Measurements from ENCODE around the gene PARD3B. TPM values are rescaled to one million over a fixed set of nuclear protein-coding genes. Genes with fewer than 3 reads are reported as not detected.

The PARD3B gene
- total and polyA plus RNA-seq, 2 of the 8 experiments (the other 6 are each of a cell fraction or from before 2014, with no cell fraction given), result 1.2 to 5.7 TPM

DNA sequence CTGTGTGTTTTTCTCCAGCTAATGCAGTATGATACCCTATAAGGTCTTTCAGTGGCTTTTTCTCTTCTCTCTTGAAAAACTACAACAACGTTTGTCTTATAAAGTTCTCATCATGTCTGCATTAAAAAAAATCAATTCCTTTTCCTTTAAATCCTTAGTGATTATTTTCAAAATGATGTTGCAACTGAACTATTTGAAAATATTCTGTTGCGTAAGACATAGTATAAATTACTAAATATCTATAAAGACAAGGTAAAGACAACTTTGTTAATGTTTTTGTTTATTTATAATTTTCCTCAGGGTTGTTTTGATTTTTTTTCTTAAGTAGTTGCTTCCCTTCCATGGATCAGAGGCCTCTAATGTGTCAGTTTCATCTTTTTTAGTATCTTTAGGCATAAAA, 21.2 kb downstream of the PARD3B start:
- H4K8ac ChIP-seq (ENCODE audit: extremely low read depth, insufficient read depth, low read length), result no peak overlapping the region
- H3K79me2 ChIP-seq (ENCODE audit: control insufficient read depth in 1 of 2, insufficient read depth in 2 of 2, low read length in 2 of 2), result no peaks in the 10 kb centered on the region
- no peak overlapping the region for H2BK20ac ChIP-seq (ENCODE audit: low read length)
- H3K36me3 ChIP-seq (ENCODE audit: control insufficient read depth in 2 of 4, insufficient read depth in 4 of 4, low read length in 3 of 4), result no peaks in the 10 kb centered on the region
- no peak overlapping the region for H2AK5ac ChIP-seq (ENCODE audit: low read depth, low read length)
- H3K9ac ChIP-seq (replicated peaks in 1 of 4; ENCODE audit: extremely low read depth in 1 of 4, low read depth in 3 of 4, low read length in 3 of 4), result no peak overlapping the region
- H4K20me1 ChIP-seq (replicated peaks in 1 of 2; ENCODE audit: control insufficient read depth in 1 of 2, insufficient read depth in 2 of 2, low read length in 2 of 2), result no peaks in the 10 kb centered on the region
- H3K27me3 ChIP-seq (replicated peaks in 1 of 4; ENCODE audit: control insufficient read depth in 3 of 4, extremely low read depth in 1 of 4, insufficient read depth in 3 of 4, low read length in 3 of 4), result no peaks in the 10 kb centered on the region
- no peak overlapping the region for H3K23ac ChIP-seq (ENCODE audit: insufficient read length)
- H2BK120ac ChIP-seq (replicated peaks; ENCODE audit: low read depth, low read length), result no peak overlapping the region
- H2BK12ac ChIP-seq (ENCODE audit: low read depth, low read length), result no peak overlapping the region
- H3K9me3 ChIP-seq (ENCODE audit: insufficient read depth in 2 of 2, low read depth in 1 of 2, low read length in 1 of 2), result no peaks in the 10 kb centered on the region
- CTCF ChIA-PET (ENCODE audit: partially characterized antibody), result no interaction called here
- H2BK5ac ChIP-seq (ENCODE audit: low read depth, low read length), result no peak overlapping the region
- no peaks in the 10 kb centered on the region for H3K4me1 ChIP-seq (replicated peaks in 1 of 4; ENCODE audit: control insufficient read depth in 3 of 4, insufficient read depth in 4 of 4, low read length in 3 of 4)
- H3K14ac ChIP-seq (ENCODE audit: insufficient read length), result no peak overlapping the region
- no peak overlapping the region for H3K4me2 ChIP-seq (ENCODE audit: insufficient read depth in 1 of 2, low read depth in 2 of 2, low read length in 2 of 2)
- H3K27ac ChIP-seq (ENCODE audit: low read depth, low read length), result no peak overlapping the region
- H3K23me2 ChIP-seq (ENCODE audit: low read depth, low read length), result no peaks in the 10 kb centered on the region
- no peak overlapping the region for H3K4ac ChIP-seq (replicated peaks; ENCODE audit: insufficient read length, low read depth, low read length)
- POLR2A ChIA-PET (ENCODE audit: partially characterized antibody), result no interaction called here
- H2BK15ac ChIP-seq (ENCODE audit: low read length), result no peak overlapping the region
- H3K56ac ChIP-seq (replicated peaks; ENCODE audit: insufficient read length, low read depth, low read length), result no peak overlapping the region
- H2AFZ ChIP-seq (ENCODE audit: low read length), result no peak overlapping the region
- no peaks in the 10 kb centered on the region for H3K79me1 ChIP-seq (ENCODE audit: low read depth, low read length)
- FAIRE-seq (no peak), DNase-seq (ENCODE audit: low read depth in 1 of 2, low spot score in 2 of 2) (no peak)
- no peak overlapping the region for H3K4me3 ChIP-seq (ENCODE audit: extremely low read depth in 1 of 4, insufficient read depth in 2 of 4, low read depth in 3 of 4, low read length in 4 of 4)
- no peak overlapping the region for H4K5ac ChIP-seq (ENCODE audit: insufficient read length, low read depth, low read length)
- H4K91ac ChIP-seq (replicated peaks; ENCODE audit: insufficient read length, low read length), result no peak overlapping the region
- WGBS, 2 experiments (ENCODE audit: extremely low coverage in 1 of 2, insufficient coverage in 1 of 2, insufficient read length in 1 of 2, insufficient replicate concordance in 2 of 2, low coverage in 1 of 2, low lambda C conversion rate in 2 of 2, missing lambda C conversion rate in 1 of 2), result 92% methylated on average over 2 of the region's 2 CpGs; no CpG with 5 or more reads in 1 of the 2 experiments
- no peak overlapping the region for H3K18ac ChIP-seq (ENCODE audit: extremely low read depth, low read length)
- TF ChIP-seq RFX5 (IDR thresholded peaks at IDR 0.05; ENCODE audit: borderline replicate concordance, low read depth, low read length) (no peak), BACH1 (IDR thresholded peaks at IDR 0.05; ENCODE audit: low read length) (no peak), ATF2 (IDR thresholded peaks at IDR 0.05; ENCODE audit: low read length) (no peak), POLR2A (IDR thresholded peaks at IDR 0.05; ENCODE audit: control extremely low read depth in 1 of 2, low read depth in 2 of 2, low read length in 2 of 2) (no peak), CREB1 (IDR thresholded peaks at IDR 0.05) (no peak), SUZ12 (IDR thresholded peaks at IDR 0.05; ENCODE audit: low read length) (no peak), HDAC6 (IDR thresholded peaks at IDR 0.05; ENCODE audit: low read depth, low read length) (no peak), RBBP5 (IDR thresholded peaks at IDR 0.05; ENCODE audit: borderline replicate concordance, low read depth, low read length) (no peak), KDM1A (IDR thresholded peaks at IDR 0.05; ENCODE audit: borderline replicate concordance, low read length) (no peak), CBX5 (IDR thresholded peaks at IDR 0.05; ENCODE audit: low read depth, low read length) (no peak), CHD2 (IDR thresholded peaks at IDR 0.05; ENCODE audit: low read length) (no peak), BCL11A (IDR thresholded peaks at IDR 0.05; ENCODE audit: low read depth in 2 of 2, low read length in 2 of 2) (no peak), GTF2F1 (IDR thresholded peaks at IDR 0.05; ENCODE audit: borderline replicate concordance, low read depth, low read length) (no peak), SP1 (IDR thresholded peaks at IDR 0.05; ENCODE audit: low read depth, low read length) (no peak), KDM5A (IDR thresholded peaks at IDR 0.05; ENCODE audit: low read length) (no peak)

Data from H1 (cell line).